Measurements from ENCODE around the gene FASTKD3. TPM values are rescaled to one million over a fixed set of nuclear protein-coding genes. Genes with fewer than 3 reads are reported as not detected.

The FASTKD3 gene
- total and polyA plus RNA-seq, 2 of the 4 experiments (the other 2 are of a cell fraction) = 8.4 to 12.7 TPM

DNA sequence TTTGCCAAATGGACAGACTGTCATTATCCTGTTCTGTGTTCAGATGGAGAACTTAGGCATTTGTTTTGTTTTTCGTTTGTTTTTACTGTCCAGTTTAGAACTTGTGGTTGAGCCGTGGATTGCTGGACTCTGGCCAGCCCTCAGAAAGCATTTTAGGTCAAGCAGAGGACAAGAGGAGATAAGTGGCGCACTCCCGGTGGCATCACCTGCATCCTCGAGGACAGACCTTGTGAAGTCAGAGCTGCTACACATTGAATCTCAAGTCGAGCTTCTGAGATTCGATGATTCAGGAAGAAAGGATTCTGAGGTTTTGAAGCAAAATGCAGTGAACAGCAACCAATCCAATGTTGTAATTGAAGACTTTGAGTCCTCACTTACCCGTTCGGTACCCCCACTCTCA, 9.0 kb upstream of the FASTKD3 start:
- no peak overlapping the region for H3K4ac ChIP-seq (ENCODE audit: low read depth, low read length)
- no peak overlapping the region for H2AK5ac ChIP-seq (ENCODE audit: low read depth, low read length)
- H3K79me1 ChIP-seq (ENCODE audit: low read depth in 1 of 2, low read length in 2 of 2) = peaks cover 19 to 60% of the 10 kb centered on the region in 2 experiments; a peak in 3 of 4 replicates
- H3K9me1 ChIP-seq (ENCODE audit: insufficient read depth, low read length) = peaks cover 6% of the 10 kb centered on the region; the same call in 1 of the 2 replicates
- dilution Hi-C loops (cut with HindIII; ENCODE audit: low sequenced_read_pairs, unreplicated experiment) = no loop called here
- 50% methylated on average over 4 of the region's 9 CpGs; no CpG with 5 or more reads in 1 of the 2 experiments for WGBS, 2 experiments (ENCODE audit: extremely low coverage in 2 of 2, insufficient read length in 1 of 2)
- H4K5ac ChIP-seq (ENCODE audit: low read depth, low read length) = no peak overlapping the region
- H2BK120ac ChIP-seq (ENCODE audit: low read depth, low read length) = no peak overlapping the region
- H3K23ac ChIP-seq (ENCODE audit: low read depth, low read length) = no peak overlapping the region
- H4K20me1 ChIP-seq (ENCODE audit: insufficient read depth, low read length) = peaks cover 8% of the 10 kb centered on the region
- BruUV-seq (replicated peaks) = no TSS peak
- H2BK5ac ChIP-seq (ENCODE audit: low read depth, low read length, poor library complexity, severe bottlenecking) = no peak overlapping the region
- H4K91ac ChIP-seq (ENCODE audit: insufficient read depth, low read depth, low read length) = no peak overlapping the region
- DNase-seq (peak; percentile 43), ATAC-seq (ENCODE audit: low read depth) (no peak)
- H3K36me3 ChIP-seq (ENCODE audit: control insufficient read depth, insufficient read depth, low read length) = peaks cover 23% of the 10 kb centered on the region
- no peak overlapping the region for H3K14ac ChIP-seq (replicated peaks; ENCODE audit: low read depth, low read length)
- no peak overlapping the region for H3K27ac ChIP-seq (ENCODE audit: insufficient read depth, low read length)
- H3K4me3 ChIP-seq (ENCODE audit: insufficient read depth, low read depth, low read length) = no peak overlapping the region
- POLR2A ChIA-PET (ENCODE audit: unreplicated experiment) = no interaction called here
- no peak overlapping the region for H3K9ac ChIP-seq (ENCODE audit: low read depth, low read length)
- no peak overlapping the region for H3K56ac ChIP-seq (ENCODE audit: extremely low read depth, insufficient read depth, low read length)
- intact Hi-C loops (cut with micrococcal nuclease) = loop anchor here (10.0 kb wide), 1 partner anchor 957 kb away; no protein-coding TSS in a partner anchor
- H3K9me3 ChIP-seq (ENCODE audit: control insufficient read depth, insufficient read depth, low read length) = no peaks in the 10 kb centered on the region
- in situ Hi-C loops (cut with MboI; ENCODE audit: low sequenced_read_pairs) = loop anchor here (25.0 kb wide), 2 partner anchors 1184 to 1659 kb away; partner anchors contain the start of gene SEMA5A
- TF ChIP-seq MAZ (IDR thresholded peaks at IDR 0.05; ENCODE audit: borderline replicate concordance, low read depth, low read length) (no peak), MAFK (IDR thresholded peaks at IDR 0.05; ENCODE audit: low read depth, low read length) (0 out of 2 replicates have a peak, but pooled peaks have one; percentile 3), NFE2L2 (IDR thresholded peaks at IDR 0.05; ENCODE audit: low read depth, low read length) (no peak)
- TF ChIP-seq, protein P1, sequence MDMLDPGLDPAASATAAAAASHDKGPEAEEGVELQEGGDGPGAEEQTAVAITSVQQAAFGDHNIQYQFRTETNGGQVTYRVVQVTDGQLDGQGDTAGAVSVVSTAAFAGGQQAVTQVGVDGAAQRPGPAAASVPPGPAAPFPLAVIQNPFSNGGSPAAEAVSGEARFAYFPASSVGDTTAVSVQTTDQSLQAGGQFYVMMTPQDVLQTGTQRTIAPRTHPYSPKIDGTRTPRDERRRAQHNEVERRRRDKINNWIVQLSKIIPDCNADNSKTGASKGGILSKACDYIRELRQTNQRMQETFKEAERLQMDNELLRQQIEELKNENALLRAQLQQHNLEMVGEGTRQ (IDR thresholded peaks at IDR 0.05; ENCODE audit: low read depth, low read length) = no peak
- no peak overlapping the region for H2AFZ ChIP-seq (replicated peaks; ENCODE audit: low read length, poor library complexity)
- H3K4me2 ChIP-seq (ENCODE audit: low read depth, low read length) = no peak overlapping the region
- H4K8ac ChIP-seq (ENCODE audit: low read depth in 2 of 2, low read length in 2 of 2) = no peak overlapping the region
- no peak overlapping the region for H2BK15ac ChIP-seq (ENCODE audit: low read depth, low read length)
- CTCF ChIA-PET = interaction anchor here (1.0 kb wide), 1 partner anchor 9 kb away, joined by 6 read pairs; no protein-coding TSS in a partner anchor
- no peak overlapping the region for H2BK20ac ChIP-seq (ENCODE audit: low read depth, low read length)
- H3K27me3 ChIP-seq (ENCODE audit: control insufficient read depth, insufficient read depth, low read length) = no peaks in the 10 kb centered on the region
- H2AK9ac ChIP-seq (replicated peaks; ENCODE audit: low read depth, low read length, poor library complexity) = no peak overlapping the region
- peaks cover 8% of the 10 kb centered on the region; the same call in 1 of the 2 replicates for H3K4me1 ChIP-seq (ENCODE audit: control insufficient read depth, insufficient read depth, low read length)
- no peak overlapping the region for H3K18ac ChIP-seq (ENCODE audit: low read depth, low read length)

All from IMR-90 (cell line).